Body of pancreas (tissue), 4 donors: ENCODE measurements around the gene TMEM266.

Experiments
- CTCF ChIP-seq, 7 experiments: fragments of 450-650 bp in 4 of 7; fragments of 200-600 bp in 3 of 7; sonication (generic) in 3 of 7; IDR thresholded peaks; one replicate each; pipeline ENCODE4 v1.5.1; 2016 to 2019; ENCODE audit warnings: antibody characterized with exemption in 7 of 7
- POLR2A ChIP-seq, 3 donors: fragments of 450-650 bp; IDR thresholded peaks; one replicate each; pipeline ENCODE4 v1.6.1; 2016; ENCODE audit warnings: antibody characterized with exemption in 3 of 3, mild to moderate bottlenecking in 2 of 3

- TF ChIP-seq CTCF (IDR thresholded peaks at IDR 0.05) (no peak), POLR2A (IDR thresholded peaks at IDR 0.05) (no peak)
These were observed 148.4 kb downstream of the TMEM266 start for GRCh38 chr15:76208084-76208785.
